Endothelial cell of umbilical vein (primary cell): ENCODE results near the gene PLXNA4. TPM values are rescaled to one million over a fixed set of nuclear protein-coding genes. Genes with fewer than 3 reads are reported as not detected.

Experiments
- BruUV-seq: library from RNA; stranded (reverse); fragments of 400-500 nt; replicated peaks from 2 replicates; lab custom pipeline; 2021; lab: Mats Ljungman, UMichigan
- CTCF ChIA-PET: fragments of 300-600, 350-600 bp; sonication (Branson Sonifier 250); formaldehyde crosslinking; loops from one replicate; lab custom pipeline; 2021; ENCODE audit warnings: antibody characterized with exemption, inconsistent platforms; lab: Charles Lee
- POLR2A ChIA-PET: fragments of 300-600, 350-600 bp; sonication (Branson Sonifier 250); formaldehyde crosslinking; loops from one replicate; lab custom pipeline; 2021; ENCODE audit warnings: antibody characterized with exemption, inconsistent platforms; lab: Charles Lee
- DNase-seq: peaks from one replicate; pipeline ENCODE4 v3.0.0-alpha.2; 2011; ENCODE audit warnings: low read depth, low spot score
- FAIRE-seq: peaks from 2 replicates; lab custom pipeline; 2011; peaks lifted over from hg19 to GRCh38; lab: Jason Lieb, UNC
- H2AFZ ChIP-seq: 2 replicates; pipeline ENCODE4 v1.6.0; 2012; ENCODE audit warnings: low read depth, low read length, control low read depth, inconsistent platforms
- H3K27ac ChIP-seq: 2 replicates; pipeline ENCODE4 v1.5.1; 2011; ENCODE audit warnings: low read depth, mild to moderate bottlenecking, control low read depth, low read length, moderate library complexity; ENCODE audit not compliant: insufficient read depth
- H3K27me3 ChIP-seq, 2 experiments: 2 replicates each; pipeline versions ENCODE4 v1.6.0 to v1.6.1; 2011; ENCODE audit warnings: low read length in 2 of 2, mixed read lengths in 1 of 2; ENCODE audit not compliant: control insufficient read depth in 2 of 2, insufficient read depth in 2 of 2
- H3K36me3 ChIP-seq, 2 experiments: 2 replicates in 1 of 2; 3 replicates in 1 of 2; pipeline ENCODE4 v1.5.1; 2011; ENCODE audit warnings: low read length in 2 of 2, mild to moderate bottlenecking in 1 of 2, moderate library complexity in 1 of 2; ENCODE audit not compliant: control insufficient read depth in 2 of 2, insufficient read depth in 2 of 2; ENCODE audit errors: extremely low read depth in 1 of 2
- H3K4me1 ChIP-seq: 3 replicates; pipeline ENCODE4 v1.5.1; 2011; ENCODE audit warnings: mild to moderate bottlenecking, low read length; ENCODE audit not compliant: control insufficient read depth, insufficient read depth; ENCODE audit errors: extremely low read depth
- H3K4me2 ChIP-seq: 2 replicates; pipeline ENCODE4 v1.6.1; 2011; ENCODE audit warnings: low read length, control low read depth, mixed read lengths; ENCODE audit not compliant: insufficient read depth
- H3K4me3 ChIP-seq, 3 experiments: fragments of 200-600 bp in 1 of 3; sonication (generic), shearing (Covaris generic) in 1 of 3; replicated peaks in 1 of 3; 2 replicates each; pipeline ENCODE4 v1.5.1; 2011 to 2016; ENCODE audit warnings: control low read depth in 3 of 3, low read length in 3 of 3, mild to moderate bottlenecking in 2 of 3, inconsistent platforms in 1 of 3, low read depth in 1 of 3, moderate library complexity in 1 of 3; ENCODE audit not compliant: insufficient read depth in 1 of 3
- H3K79me2 ChIP-seq: 2 replicates; pipeline ENCODE4 v1.6.0; 2012; ENCODE audit warnings: low read length, inconsistent platforms; ENCODE audit not compliant: control insufficient read depth, insufficient read depth
- H3K9ac ChIP-seq: replicated peaks from 2 replicates; pipeline ENCODE3; 2011; ENCODE audit warnings: low read length, control low read depth; ENCODE audit not compliant: insufficient read depth; ENCODE audit errors: extremely low read depth
- H3K9me1 ChIP-seq: replicated peaks from 3 replicates; pipeline ENCODE4 v1.6.0; 2011; ENCODE audit warnings: mild to moderate bottlenecking, low read length; ENCODE audit not compliant: control insufficient read depth, insufficient read depth; ENCODE audit errors: extremely low read depth
- H3K9me3 ChIP-seq: replicated peaks from 2 replicates; pipeline ENCODE4 v1.5.1; 2012; ENCODE audit warnings: low read length, inconsistent platforms; ENCODE audit not compliant: control insufficient read depth, insufficient read depth
- H4K20me1 ChIP-seq: replicated peaks from 2 replicates; pipeline ENCODE3; 2011; ENCODE audit warnings: mild to moderate bottlenecking, low read length; ENCODE audit not compliant: control insufficient read depth, insufficient read depth; ENCODE audit errors: extremely low read depth
- CTCF ChIP-seq, 2 donors: IDR thresholded peaks; 1 replicate in 1 of 2; 2 replicates in 1 of 2; pipeline ENCODE4 v1.5.1; 2011; ENCODE audit warnings: low read length in 2 of 2, mild to moderate bottlenecking in 2 of 2, moderate library complexity in 2 of 2, control low read depth in 1 of 2, inconsistent platforms in 1 of 2, low read depth in 1 of 2; ENCODE audit not compliant: insufficient read depth in 1 of 2; ENCODE audit errors: extremely low read depth in 1 of 2
- EZH2 ChIP-seq: IDR thresholded peaks from 2 replicates; pipeline ENCODE4 v1.6.1; 2012; ENCODE audit warnings: borderline replicate concordance, low read depth, mild to moderate bottlenecking, moderate library complexity, low read length, inconsistent platforms; ENCODE audit not compliant: severe bottlenecking
- FOS ChIP-seq: IDR thresholded peaks from 2 replicates; pipeline ENCODE4 v1.6.1; 2011; ENCODE audit warnings: mild to moderate bottlenecking, low read length, moderate library complexity, borderline replicate concordance; ENCODE audit not compliant: insufficient read depth
- GATA2 ChIP-seq: IDR thresholded peaks from 2 replicates; pipeline ENCODE4 v1.7.0; 2011; ENCODE audit warnings: low read depth, mild to moderate bottlenecking, moderate library complexity, mixed read lengths, low read length; ENCODE audit not compliant: insufficient read length, insufficient read depth
- JUN ChIP-seq: IDR thresholded peaks from 2 replicates; pipeline ENCODE4 v1.6.1; 2011; ENCODE audit warnings: borderline replicate concordance, low read depth; ENCODE audit not compliant: insufficient read length, insufficient read depth
- MAX ChIP-seq: IDR thresholded peaks from 2 replicates; pipeline ENCODE4 v1.6.1; 2011; ENCODE audit not compliant: insufficient read depth, insufficient read length
- MYC ChIP-seq: IDR thresholded peaks from one replicate; pipeline ENCODE4 v1.6.1; 2011; ENCODE audit warnings: mild to moderate bottlenecking, low read depth, low read length
- POLR2A ChIP-seq: IDR thresholded peaks from 2 replicates; pipeline ENCODE4 v1.6.1; 2012; ENCODE audit warnings: low read depth, mild to moderate bottlenecking, control low read depth, low read length
- POLR2AphosphoS5 ChIP-seq: IDR thresholded peaks from 2 replicates; pipeline ENCODE4 v1.6.1; 2012; ENCODE audit warnings: low read depth, mild to moderate bottlenecking, control low read depth, low read length, moderate library complexity; ENCODE audit not compliant: insufficient read depth
- dilution Hi-C: fragments of 300-500 bp; cut with MboI; formaldehyde crosslinking; loops from one replicate; pipeline ENCODE4 v1.15.0; 2019; ENCODE audit warnings: low sequenced_read_pairs; ENCODE audit not compliant: extremely low pct_ligation_motif_present
- intact Hi-C: fragments of 100-400 bp; cut with micrococcal nuclease; formaldehyde crosslinking; loops from one replicate; pipeline ENCODE4 v1.10.0; 2022
- polyA plus RNA-seq, 4 experiments: library from polyadenylated mRNA; depleted of rRNA in 3 of 4; stranded (reverse) in 3 of 4; unstranded in 1 of 4; fragments of >200 nt; gene quantifications; 2 replicates each; pipeline versions ENCODE4 v1.2.1 to v1.2.3, GENCODE V29; 2011 to 2012; ENCODE audit warnings: missing spikeins in 1 of 4
- total RNA-seq: library from RNA; stranded (reverse); gene quantifications from 2 replicates; pipeline ENCODE4 v1.2.3, GENCODE V29; 2021

The PLXNA4 gene
- total and polyA plus RNA-seq, 2 donors (not counting 3 experiments of a cell fraction or from before 2014, with no cell fraction given) = 12.1 to 20.4 TPM

- Histone ChIP-seq H3K27me3 (no peaks in the 10 kb centered on the region), H3K4me2 (no peak overlapping the region), H3K36me3 (no peaks in the 10 kb centered on the region), H2AFZ (no peak overlapping the region), H3K9me3 (no peaks in the 10 kb centered on the region), H3K4me3 (no peak overlapping the region), H3K27ac (no peak overlapping the region), H3K9ac (no peak overlapping the region), H3K4me1 (peaks cover 4% of the 10 kb centered on the region), H3K9me1 (no peaks in the 10 kb centered on the region), H3K79me2 (no peaks in the 10 kb centered on the region), H4K20me1 (no peaks in the 10 kb centered on the region)
- FAIRE-seq = no peak
- BruUV-seq = no TSS peak
- dilution Hi-C loops (no loop called here), intact Hi-C loops (no loop called here)
- ChIA-PET POLR2A (no interaction called here), CTCF (no interaction called here)
- TF ChIP-seq EZH2 = no peak
- no peak for TF ChIP-seq MAX
- no peak for TF ChIP-seq GATA2
- TF ChIP-seq JUN = no peak
- no peak for TF ChIP-seq MYC
- TF ChIP-seq FOS = no peak
- no peak for TF ChIP-seq POLR2AphosphoS5
- no peak for TF ChIP-seq CTCF (IDR thresholded peaks at IDR 0.05; ENCODE audit: extremely low read depth in 1 of 2, insufficient read depth in 1 of 2, low read depth in 1 of 2, low read length in 2 of 2)
- no peak for TF ChIP-seq POLR2A
- DNase-seq = no peak
These were observed 330.7 kb downstream of the PLXNA4 start for GRCh38 chr7:132245539-132245938.
